Large intestine (tissue), 3 donors: ENCODE data around the gene AUTS2. TPM values are rescaled to one million over a fixed set of nuclear protein-coding genes. Genes with fewer than 3 reads are reported as not detected.

Experiments used
- DNase-seq, 2 donors: peaks; one replicate each; pipeline versions ENCODE4 v3.0.0 to v3.0.0-alpha.2; 2013
- H3K27ac ChIP-seq: one replicate; pipeline ENCODE4 v1.5.1; 2013; ENCODE audit warnings: low read length
- H3K27me3 ChIP-seq: 2 replicates; pipeline ENCODE4 v1.6.1; 2013; ENCODE audit warnings: low read length; ENCODE audit not compliant: control insufficient read depth, insufficient read depth
- H3K36me3 ChIP-seq: 2 replicates; pipeline ENCODE4 v1.6.1; 2013; ENCODE audit warnings: low read length; ENCODE audit not compliant: control insufficient read depth, insufficient read depth
- H3K4me1 ChIP-seq: one replicate; pipeline ENCODE4 v1.6.1; 2013; ENCODE audit warnings: low read length; ENCODE audit not compliant: control insufficient read depth, insufficient read depth
- H3K4me3 ChIP-seq: one replicate; pipeline ENCODE4 v1.5.1; 2013; ENCODE audit warnings: low read length
- H3K9me3 ChIP-seq: one replicate; pipeline ENCODE4 v1.6.1; 2013; ENCODE audit warnings: mild to moderate bottlenecking, low read depth, low read length, moderate library complexity; ENCODE audit not compliant: control insufficient read depth
- WGBS: methylation state at CpG from one replicate; pipeline ENCODE4 v1.1.5; 2013; ENCODE audit warnings: low lambda C conversion rate; ENCODE audit not compliant: insufficient coverage; 5-methylcytosine and 5-hydroxymethylcytosine counted together
- polyA plus RNA-seq: library from polyadenylated mRNA; unstranded; fragments of 120-200 nt; gene quantifications from one replicate; pipeline ENCODE4 v1.2.1, GENCODE V29; 2013

Gene AUTS2
- polyA plus RNA-seq, 1 donor = 51.3 TPM

DNA sequence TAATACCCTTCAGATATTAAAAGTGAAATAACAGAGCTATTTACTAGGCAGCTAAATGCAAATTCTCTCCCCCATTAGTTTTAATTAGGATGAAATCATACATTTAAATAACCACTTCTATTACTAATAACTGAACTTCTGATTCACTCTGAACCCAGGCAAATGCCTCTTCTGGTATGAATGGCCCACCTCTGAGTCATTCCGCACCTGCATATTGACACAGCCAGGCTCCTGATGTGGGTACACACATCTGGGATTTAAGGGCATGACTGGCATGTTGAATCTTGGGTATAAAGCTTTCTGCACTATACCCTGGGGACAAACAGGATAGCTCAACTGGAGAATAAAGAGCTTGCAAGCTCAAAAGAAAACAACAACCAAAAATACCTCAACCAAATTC, 140.9 kb downstream of the AUTS2 start:
- Histone ChIP-seq H3K9me3 (no peaks in the 10 kb centered on the region), H3K4me1 (no peaks in the 10 kb centered on the region), H3K27ac (no peak overlapping the region), H3K4me3 (no peak overlapping the region), H3K27me3 (no peaks in the 10 kb centered on the region), H3K36me3 (no peaks in the 10 kb centered on the region)
- DNase-seq = no peak
- 100% methylated on average over 1 of the region's 1 CpG for WGBS

- no peaks in the 10 kb centered on the region for H3K27me3 ChIP-seq
- H3K27ac ChIP-seq = no peak overlapping the region
- DNase-seq = peak in 1 of 2 donors; percentile 23
- no peaks in the 10 kb centered on the region for H3K36me3 ChIP-seq
- no peaks in the 10 kb centered on the region for H3K4me1 ChIP-seq
- no CpG with 5 or more reads among the region's 4 CpGs for WGBS
- H3K9me3 ChIP-seq = no peaks in the 10 kb centered on the region
- H3K4me3 ChIP-seq = no peak overlapping the region
Measured at GRCh38 chr7:69739931-69740431, 141.7 kb downstream of the AUTS2 start.

DNA sequence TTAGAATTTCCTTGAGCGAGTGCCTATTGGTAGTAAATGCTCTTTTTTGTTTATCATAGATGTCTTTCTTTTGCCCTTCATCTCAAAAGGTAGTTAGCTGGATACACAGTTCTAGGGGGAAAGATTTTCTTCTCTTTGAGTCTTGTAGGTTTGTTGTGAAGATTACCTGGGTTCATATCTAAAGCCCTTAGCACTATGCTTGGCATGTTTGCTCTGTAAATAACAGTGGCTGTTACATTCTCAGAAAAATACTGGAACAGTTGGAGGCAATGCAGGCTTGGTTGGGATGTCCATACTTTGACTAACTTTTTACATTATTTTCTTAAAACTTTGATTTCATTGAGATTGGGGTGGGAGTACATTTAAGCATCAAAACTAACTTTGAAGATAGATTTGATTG, 144.0 kb downstream of the AUTS2 start:
- DNase-seq = no peak
- WGBS = 80% methylated on average over 1 of the region's 1 CpG
- no peaks in the 10 kb centered on the region for H3K36me3 ChIP-seq
- H3K27me3 ChIP-seq = no peaks in the 10 kb centered on the region
- no peaks in the 10 kb centered on the region for H3K9me3 ChIP-seq
- no peaks in the 10 kb centered on the region for H3K4me1 ChIP-seq
- no peak overlapping the region for H3K4me3 ChIP-seq
- no peak overlapping the region for H3K27ac ChIP-seq

DNA sequence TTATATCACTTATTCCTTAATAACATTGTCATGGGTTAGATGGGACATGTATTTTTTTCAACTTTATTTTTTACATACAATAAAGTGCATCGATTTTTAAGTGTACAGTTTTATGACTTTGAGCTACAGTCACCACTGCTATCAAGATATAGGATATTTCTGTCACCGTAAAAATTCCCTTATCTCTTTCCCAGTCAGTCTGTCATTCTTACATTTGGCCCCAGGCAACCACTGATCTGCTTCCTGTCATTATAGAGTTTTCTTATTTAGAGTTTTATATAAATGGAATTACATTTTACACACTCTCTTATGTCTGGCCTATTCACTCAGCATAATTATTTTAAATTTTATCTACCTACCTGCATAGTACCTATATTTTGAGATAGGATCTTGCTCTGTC, 145.2 kb downstream of the AUTS2 start:
- no peaks in the 10 kb centered on the region for H3K9me3 ChIP-seq
- WGBS = 60% methylated on average over 1 of the region's 2 CpGs
- H3K4me1 ChIP-seq = no peaks in the 10 kb centered on the region
- no peak for DNase-seq
- H3K27me3 ChIP-seq = no peaks in the 10 kb centered on the region
- no peak overlapping the region for H3K4me3 ChIP-seq
- no peaks in the 10 kb centered on the region for H3K36me3 ChIP-seq
- no peak overlapping the region for H3K27ac ChIP-seq

GRCh38 chr7:69744026-69744425, 145.8 kb downstream of the AUTS2 start:
- DNase-seq = no peak
- Histone ChIP-seq H3K4me1 (no peaks in the 10 kb centered on the region), H3K9me3 (no peaks in the 10 kb centered on the region), H3K27me3 (no peaks in the 10 kb centered on the region), H3K27ac (no peak overlapping the region), H3K36me3 (no peaks in the 10 kb centered on the region), H3K4me3 (no peak overlapping the region)
- WGBS = no CpG with 5 or more reads among the region's 4 CpGs

GRCh38 chr7:69746383-69746782, 148.1 kb downstream of the AUTS2 start:
- WGBS = no CpG with 5 or more reads among the region's 3 CpGs
- Histone ChIP-seq H3K36me3 (no peaks in the 10 kb centered on the region), H3K4me1 (no peaks in the 10 kb centered on the region), H3K4me3 (no peak overlapping the region), H3K27me3 (no peaks in the 10 kb centered on the region), H3K9me3 (no peaks in the 10 kb centered on the region), H3K27ac (no peak overlapping the region)
- DNase-seq = no peak

GRCh38 chr7:69747144-69747543, 148.9 kb downstream of the AUTS2 start:
- DNase-seq = no peak
- Histone ChIP-seq H3K4me1 (no peaks in the 10 kb centered on the region), H3K27me3 (no peaks in the 10 kb centered on the region), H3K9me3 (no peaks in the 10 kb centered on the region), H3K4me3 (no peak overlapping the region), H3K27ac (no peak overlapping the region), H3K36me3 (no peaks in the 10 kb centered on the region)
- no CpG with 5 or more reads among the region's 2 CpGs for WGBS

GRCh38 chr7:69748530-69748929, 150.3 kb downstream of the AUTS2 start:
- no peaks in the 10 kb centered on the region for H3K9me3 ChIP-seq
- H3K36me3 ChIP-seq = no peaks in the 10 kb centered on the region
- no peak overlapping the region for H3K4me3 ChIP-seq
- no peak for DNase-seq
- no peak overlapping the region for H3K27ac ChIP-seq
- no peaks in the 10 kb centered on the region for H3K4me1 ChIP-seq
- H3K27me3 ChIP-seq = no peaks in the 10 kb centered on the region

- H3K4me1 ChIP-seq = no peaks in the 10 kb centered on the region
- DNase-seq = no peak
- WGBS = 80% methylated on average over 6 of the region's 7 CpGs
- no peaks in the 10 kb centered on the region for H3K9me3 ChIP-seq
- no peaks in the 10 kb centered on the region for H3K36me3 ChIP-seq
- H3K4me3 ChIP-seq = no peak overlapping the region
- no peaks in the 10 kb centered on the region for H3K27me3 ChIP-seq
- H3K27ac ChIP-seq = no peak overlapping the region
Measured at GRCh38 chr7:69749372-69749979, 151.2 kb downstream of the AUTS2 start.

GRCh38 chr7:69749994-69750393, 151.7 kb downstream of the AUTS2 start:
- no peak for DNase-seq
- no peaks in the 10 kb centered on the region for H3K4me1 ChIP-seq
- WGBS = 100% methylated on average over 2 of the region's 4 CpGs

GRCh38 chr7:69751026-69751425, 152.8 kb downstream of the AUTS2 start:
- H3K27me3 ChIP-seq = no peaks in the 10 kb centered on the region
- H3K4me3 ChIP-seq = no peak overlapping the region
- H3K36me3 ChIP-seq = no peaks in the 10 kb centered on the region
- no peaks in the 10 kb centered on the region for H3K4me1 ChIP-seq
- H3K27ac ChIP-seq = no peak overlapping the region
- DNase-seq = no peak
- no peaks in the 10 kb centered on the region for H3K9me3 ChIP-seq
- 71% methylated on average over 1 of the region's 1 CpG for WGBS

More at GRCh38 chr7:69749994-69750393, 151.7 kb downstream of the AUTS2 start:
- no peak overlapping the region for H3K4me3 ChIP-seq
- no peak overlapping the region for H3K27ac ChIP-seq
- no peaks in the 10 kb centered on the region for H3K36me3 ChIP-seq
- no peaks in the 10 kb centered on the region for H3K27me3 ChIP-seq
- H3K9me3 ChIP-seq = no peaks in the 10 kb centered on the region
